Measurements from ENCODE around the gene NIPSNAP2.

GRCh38 chr7:56023500-56023899 lies 59.1 kb downstream of the NIPSNAP2 start:
- TF ChIP-seq CTCF (IDR thresholded peaks at IDR 0.05): no peak
- no peak for TF ChIP-seq POLR2A (IDR thresholded peaks at IDR 0.05)
